ENCODE data around the gene CBLL1. TPM values are rescaled to one million over a fixed set of nuclear protein-coding genes. Genes with fewer than 3 reads are reported as not detected.

CBLL1 gene
- polyA plus RNA-seq, 1 donor from 2014 or later, result 10.2 TPM

- no peaks in the 10 kb centered on the region for H3F3A ChIP-seq (ENCODE audit: insufficient read depth, low read length, poor library complexity, severe bottlenecking)
Measured at GRCh38 chr7:107758667-107759066, 14.7 kb downstream of the CBLL1 start.

GRCh38 chr7:107767391-107767790 lies 23.4 kb downstream of the CBLL1 start:
- no peaks in the 10 kb centered on the region for H4K20me1 ChIP-seq (ENCODE audit: insufficient read depth)
- no peak overlapping the region for H3K27ac ChIP-seq (ENCODE audit: low read length)
- H3K9me2 ChIP-seq (ENCODE audit: insufficient read depth, low read length), result no peaks in the 10 kb centered on the region
- TF ChIP-seq REST (IDR thresholded peaks at IDR 0.05; ENCODE audit: borderline replicate concordance), result no peak
- TF ChIP-seq MXI1 (conservative IDR thresholded peaks at IDR 0.05; ENCODE audit: poor library complexity, severe bottlenecking), result no peak
- TF ChIP-seq POLR2AphosphoS5 (IDR thresholded peaks at IDR 0.05), result no peak
- no peak for TF ChIP-seq EZH2 (IDR thresholded peaks at IDR 0.05; ENCODE audit: borderline replicate concordance, insufficient read depth, low read length, poor library complexity, severe bottlenecking)
- TF ChIP-seq EP300 (conservative IDR thresholded peaks at IDR 0.05; ENCODE audit: poor library complexity, severe bottlenecking), result no peak
- no peak for TF ChIP-seq TAF1 (IDR thresholded peaks at IDR 0.05; ENCODE audit: low read depth)
- no peak for TF ChIP-seq SMC3 (conservative IDR thresholded peaks at IDR 0.05; ENCODE audit: poor library complexity)
- no peak for TF ChIP-seq RAD21 (conservative IDR thresholded peaks at IDR 0.05)

More at GRCh38 chr7:107758667-107759066, 14.7 kb downstream of the CBLL1 start:
- Histone ChIP-seq H3K27ac (ENCODE audit: low read length) (no peak overlapping the region), H3K9ac (ENCODE audit: low read length) (no peak overlapping the region), H3K9me3 (ENCODE audit: low read length) (no peaks in the 10 kb centered on the region), H3K4me2 (ENCODE audit: low read length) (no peak overlapping the region), H3K4me3 (ENCODE audit: low read length) (no peak overlapping the region), H4K20me1 (ENCODE audit: insufficient read depth) (no peaks in the 10 kb centered on the region), H3K36me3 (ENCODE audit: insufficient read depth, low read length) (peaks cover 11% of the 10 kb centered on the region), H3K27me3 (ENCODE audit: insufficient read depth, low read depth, low read length) (no peaks in the 10 kb centered on the region), H3K79me2 (replicated peaks; ENCODE audit: insufficient read depth, low read length) (no peaks in the 10 kb centered on the region), H2AFZ (ENCODE audit: low read depth, low read length) (no peak overlapping the region), H3K9me2 (ENCODE audit: insufficient read depth, low read length) (no peaks in the 10 kb centered on the region)
- TF ChIP-seq RAD21 (conservative IDR thresholded peaks at IDR 0.05), result no peak
- TF ChIP-seq CTCF (IDR thresholded peaks at IDR 0.05; ENCODE audit: poor library complexity, severe bottlenecking), result no peak
- TF ChIP-seq POLR2AphosphoS5 (IDR thresholded peaks at IDR 0.05), result no peak
- TF ChIP-seq SMC3 (conservative IDR thresholded peaks at IDR 0.05; ENCODE audit: poor library complexity), result no peak
- TF ChIP-seq EP300 (conservative IDR thresholded peaks at IDR 0.05; ENCODE audit: poor library complexity, severe bottlenecking), result no peak
- TF ChIP-seq EZH2 (IDR thresholded peaks at IDR 0.05; ENCODE audit: borderline replicate concordance, insufficient read depth, low read length, poor library complexity, severe bottlenecking), result no peak
- TF ChIP-seq MXI1 (conservative IDR thresholded peaks at IDR 0.05; ENCODE audit: poor library complexity, severe bottlenecking), result no peak
- no peak for TF ChIP-seq REST (IDR thresholded peaks at IDR 0.05; ENCODE audit: borderline replicate concordance)
- no peak for TF ChIP-seq TAF1 (IDR thresholded peaks at IDR 0.05; ENCODE audit: low read depth)

More at GRCh38 chr7:107767391-107767790, 23.4 kb downstream of the CBLL1 start:
- no peak overlapping the region for H3K4me2 ChIP-seq (ENCODE audit: low read length)
- H3K9ac ChIP-seq (ENCODE audit: low read length), result no peak overlapping the region
- no peaks in the 10 kb centered on the region for H3K36me3 ChIP-seq (ENCODE audit: insufficient read depth, low read length)
- no peak overlapping the region for H2AFZ ChIP-seq (ENCODE audit: low read depth, low read length)
- H3F3A ChIP-seq (ENCODE audit: insufficient read depth, low read length, poor library complexity, severe bottlenecking), result no peaks in the 10 kb centered on the region
- H3K27me3 ChIP-seq (ENCODE audit: insufficient read depth, low read depth, low read length), result no peaks in the 10 kb centered on the region
- no peak overlapping the region for H3K4me3 ChIP-seq (ENCODE audit: low read length)
- H3K79me2 ChIP-seq (replicated peaks; ENCODE audit: insufficient read depth, low read length), result no peaks in the 10 kb centered on the region
- H3K9me3 ChIP-seq (ENCODE audit: low read length), result no peaks in the 10 kb centered on the region
